HG03457 (cell line): Measurements from ENCODE around the gene HAUS2.
A peak's percentile ranks its signal among the peaks of the same experiment; 100 is the strongest.
"Not testable (repeated sequence)": the region's sequence is repeated elsewhere in the genome, so short reads cannot be mapped to it uniquely, and the experiment has no call there.

Experiments
- ATAC-seq: cut with Tn5 transposase; IDR thresholded peaks from one replicate; pipeline ENCODE4 v1.9.1; 2021; ENCODE audit warnings: moderate number of reproducible peaks; ENCODE audit not compliant: unreplicated experiment

HAUS2 gene

DNA sequence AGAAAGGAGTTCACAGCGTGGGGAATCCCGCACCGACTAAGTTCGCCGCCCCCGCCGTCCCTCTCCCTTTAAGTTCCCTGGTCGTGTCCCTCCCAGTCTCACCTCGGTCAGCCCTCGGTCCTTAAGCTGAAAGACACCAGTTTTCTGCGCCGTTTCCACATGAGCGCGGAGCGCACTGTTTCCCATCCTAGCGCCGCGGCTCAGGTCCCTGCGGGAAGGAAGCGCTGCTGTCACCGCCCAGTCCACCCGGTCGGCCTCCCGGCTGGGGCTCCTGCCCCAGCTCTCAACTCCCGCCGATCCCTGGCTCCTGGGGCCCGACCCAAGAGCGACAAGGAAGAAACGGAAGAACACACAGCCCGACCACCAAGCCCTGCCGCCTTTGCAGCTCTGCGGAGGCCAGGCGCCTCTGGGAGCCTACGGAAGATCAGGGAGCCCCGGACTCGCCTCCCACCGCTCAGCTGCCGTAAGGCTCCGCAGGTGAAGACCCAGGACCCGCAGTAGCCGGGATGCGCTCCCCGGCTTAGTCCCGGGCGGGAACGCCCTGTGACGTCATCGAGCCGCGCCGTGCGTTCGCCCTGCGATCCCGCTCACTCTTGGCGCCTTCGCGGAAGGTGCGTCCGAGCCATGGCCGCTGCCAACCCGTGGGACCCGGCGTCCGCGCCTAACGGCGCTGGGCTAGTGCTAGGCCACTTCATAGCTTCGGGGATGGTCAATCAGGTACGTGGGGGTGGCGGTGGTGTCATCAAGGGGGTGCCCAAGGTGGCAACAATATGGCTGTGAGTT is at the start of gene HAUS2, which contains the start of gene LRRC57:
Gene HAUS2, plus strand, starts transcription at position 590 of the 783 bp plus-strand sequence. Its CDS starts 35 bp downstream, at position 625.
Gene LRRC57, minus strand, starts transcription at position 545 of the 783 bp plus-strand sequence. Its CDS starts 359 bp downstream, at position 186.
- peak; percentile 72 for ATAC-seq

DNA sequence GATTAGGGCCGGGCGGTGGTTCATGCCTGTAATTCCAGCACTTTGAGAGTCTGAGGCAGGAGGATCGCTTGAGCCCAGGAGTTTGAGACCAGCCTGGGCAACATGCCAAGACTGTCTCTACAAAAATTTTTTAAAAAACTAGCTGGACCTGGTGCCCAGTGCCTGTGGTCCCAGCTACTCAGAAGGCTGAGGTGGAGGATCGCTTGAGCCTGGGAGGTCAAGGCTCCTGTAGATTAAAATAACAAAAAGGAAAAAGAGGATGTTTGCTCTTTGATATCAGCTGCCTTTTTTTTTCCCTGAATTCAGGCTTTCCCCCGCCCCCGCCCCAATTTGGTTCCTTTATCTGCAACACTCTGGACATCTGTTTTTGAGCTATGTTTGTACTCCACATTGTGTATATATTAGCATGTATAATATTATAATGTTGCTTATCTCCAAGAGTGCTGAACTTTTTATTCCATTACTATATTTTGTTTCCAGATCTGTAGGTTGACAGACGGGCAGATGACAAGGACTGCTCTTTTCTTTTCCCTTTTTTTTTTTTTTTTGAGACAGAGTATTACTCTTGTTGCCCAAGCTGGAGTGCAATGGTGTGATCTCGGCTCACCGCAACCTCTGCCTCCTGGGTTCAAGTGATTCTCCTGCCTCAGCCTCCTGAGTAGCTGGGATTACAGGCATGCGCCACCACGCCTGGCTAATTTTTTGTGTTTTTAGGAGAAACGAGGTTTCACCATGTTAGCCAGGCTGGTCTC is 48.6 kb upstream of the HAUS2 start:
- ATAC-seq, result no peak

DNA sequence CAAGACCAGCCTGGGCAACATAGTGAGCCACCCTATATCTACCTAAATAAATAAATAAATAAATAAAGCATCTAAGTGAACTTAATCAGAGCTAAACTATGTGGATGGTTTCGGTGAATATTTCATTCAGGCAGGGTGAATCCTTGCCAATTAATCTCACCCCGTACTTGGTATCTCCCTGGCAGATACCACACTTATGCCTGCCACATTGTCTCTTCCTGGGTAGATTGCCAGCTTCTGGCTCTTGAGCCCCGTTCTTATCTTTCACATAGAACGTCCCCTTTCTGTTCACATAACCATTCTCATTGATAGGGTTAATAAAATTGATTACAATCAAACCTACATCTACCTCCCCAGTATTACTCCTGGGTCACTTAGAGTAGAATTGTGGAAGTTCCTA is 46.2 kb upstream of the HAUS2 start:
- no peak for ATAC-seq

DNA sequence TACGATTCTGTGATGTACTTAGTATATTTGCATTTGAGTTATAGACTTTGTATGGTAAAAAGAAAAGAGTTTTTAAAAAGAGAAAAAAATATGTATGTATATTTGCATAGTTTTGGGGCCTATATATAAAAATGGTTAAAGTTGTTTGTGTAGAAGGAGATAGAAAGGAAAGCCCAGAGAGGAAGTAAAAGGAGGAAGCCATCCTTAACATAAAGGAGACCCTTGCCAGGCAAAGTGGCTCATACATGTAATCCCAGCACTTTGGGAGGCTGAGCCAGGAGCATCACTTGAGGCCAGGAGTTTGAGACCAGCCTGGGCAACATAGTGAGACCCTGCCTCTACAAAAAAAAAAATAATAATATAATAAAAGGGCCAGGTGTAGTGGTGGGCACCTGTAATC is 44.8 kb upstream of the HAUS2 start:
- ATAC-seq, result no peak

DNA sequence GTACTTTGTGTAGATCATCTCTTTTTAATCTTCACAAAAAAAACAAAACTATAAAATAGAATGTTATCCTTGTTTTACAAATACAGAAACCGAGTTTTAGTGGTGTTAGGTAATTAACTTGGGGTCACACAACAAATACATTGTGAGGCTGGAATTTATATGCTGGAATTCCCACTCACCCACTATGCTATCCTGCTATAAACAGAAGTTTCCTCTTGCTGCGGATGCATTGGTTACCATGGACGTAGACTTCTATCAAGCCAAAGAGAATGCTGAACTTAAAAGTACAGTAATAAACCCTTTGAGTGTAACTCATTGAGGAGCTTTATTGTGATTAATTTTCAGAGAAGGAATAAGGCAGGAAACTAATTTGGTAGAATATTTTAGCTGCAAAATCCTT is 44.0 kb upstream of the HAUS2 start:
- ATAC-seq, result peak; percentile 14

DNA sequence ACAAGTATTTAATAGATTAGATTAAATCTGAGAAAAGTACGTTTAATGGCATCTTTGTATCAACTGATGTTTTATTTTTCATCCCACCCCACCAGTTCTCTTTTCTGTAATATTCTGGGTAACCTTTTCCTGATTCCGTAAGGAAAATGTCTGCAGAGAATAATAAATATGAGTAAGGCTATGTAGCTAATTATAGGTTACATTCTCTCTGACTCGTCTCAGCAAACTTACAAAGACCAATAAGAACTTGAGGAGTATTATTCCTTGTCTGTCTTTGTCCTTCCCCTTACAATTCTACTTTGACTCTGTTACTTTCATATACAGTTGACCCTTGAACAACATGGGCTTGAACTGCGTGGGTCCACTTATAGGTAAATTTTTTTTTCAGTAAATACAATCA is 41.1 kb upstream of the HAUS2 start:
- ATAC-seq, result no peak

DNA sequence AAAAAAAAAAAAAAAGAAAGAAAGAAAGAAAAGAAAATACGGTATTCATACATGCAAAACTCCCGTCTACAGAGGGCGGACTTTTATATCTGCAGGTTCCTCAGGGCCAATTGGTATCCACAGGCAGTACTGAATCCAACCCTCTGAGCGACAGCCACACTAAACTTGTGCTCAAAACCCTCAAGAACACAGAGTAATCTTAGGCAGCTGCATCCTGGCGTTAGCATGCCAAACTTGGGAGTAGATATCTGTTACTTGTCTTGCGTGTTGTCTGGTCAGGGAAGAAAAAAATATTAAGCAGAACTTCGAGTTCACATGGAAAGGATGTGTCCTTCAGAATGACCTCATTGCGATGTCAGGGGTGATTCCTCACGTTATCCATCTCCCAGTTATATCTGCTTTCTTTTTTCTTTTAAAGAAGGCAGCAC is 40.4 kb upstream of the HAUS2 start:
- no peak for ATAC-seq

DNA sequence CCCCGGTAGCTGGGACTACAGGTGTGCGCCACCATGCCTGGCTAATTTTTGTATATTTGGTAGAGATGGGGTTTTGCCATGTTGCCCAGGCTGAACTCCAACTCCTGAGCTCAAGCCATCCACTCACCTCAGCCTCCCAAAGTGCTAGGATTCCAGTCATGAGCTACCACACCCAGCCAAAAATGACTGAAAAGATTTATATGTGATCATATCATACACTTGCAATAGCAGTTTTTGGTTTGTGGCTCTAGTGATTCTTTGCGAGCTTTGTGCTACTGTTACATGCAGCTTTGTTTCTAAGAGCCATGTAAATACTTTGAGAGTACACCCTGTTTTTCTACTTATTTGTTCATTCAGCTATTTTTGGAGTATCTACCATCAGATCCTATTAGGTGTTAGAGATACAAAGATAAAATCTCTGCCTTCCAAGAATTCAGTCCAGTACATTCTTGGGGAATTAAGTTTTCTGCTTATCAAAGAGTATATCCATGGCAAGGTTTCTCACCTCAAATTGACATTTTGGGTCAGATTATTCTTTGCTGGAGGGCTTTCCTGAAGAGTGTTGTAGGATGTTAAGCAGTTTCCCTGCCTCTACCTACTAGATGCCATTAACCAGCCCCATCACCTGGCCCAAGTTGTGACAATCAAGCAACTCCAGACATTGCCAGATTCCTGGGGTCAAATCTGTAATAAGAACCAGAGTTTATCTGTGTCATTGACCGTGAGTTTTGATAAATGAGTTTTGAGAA is 38.2 kb upstream of the HAUS2 start:
- no peak for ATAC-seq

DNA sequence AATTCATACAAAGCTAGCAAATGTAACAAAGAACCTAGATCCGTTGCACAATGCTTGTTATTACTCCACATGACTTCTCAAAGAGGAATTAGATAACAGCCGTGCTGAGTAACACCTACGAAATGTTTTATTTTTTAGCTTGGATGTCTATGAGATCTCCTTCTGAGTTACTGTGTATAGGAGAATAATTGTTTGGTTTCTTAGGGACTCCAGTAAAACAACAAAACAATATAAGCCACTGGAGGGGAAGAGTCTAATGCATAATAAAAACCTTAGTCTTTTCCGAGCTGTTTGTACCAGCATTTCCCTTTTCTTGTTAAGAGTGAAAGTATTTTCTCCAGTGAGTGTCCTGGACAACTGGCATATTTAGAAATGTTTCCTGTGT is 37.6 kb upstream of the HAUS2 start:
- ATAC-seq, result no peak

DNA sequence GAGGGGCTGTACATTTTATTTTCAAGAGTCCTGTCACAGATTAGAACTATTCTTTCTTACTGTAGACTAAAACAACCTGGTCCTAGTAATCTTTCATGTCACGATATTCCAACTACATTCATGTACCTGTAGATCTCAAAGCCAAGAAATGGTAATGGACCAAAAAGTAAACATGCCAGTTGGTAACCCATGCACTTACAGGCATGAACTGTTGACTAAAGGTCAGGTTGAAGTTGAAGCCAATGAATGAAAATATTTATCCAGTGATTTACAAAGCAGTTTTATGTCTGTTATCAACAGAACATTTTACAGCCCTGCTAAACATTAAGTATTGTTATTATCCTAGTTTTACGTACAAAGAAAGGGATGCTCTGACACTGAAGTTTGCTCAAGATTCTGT is 25.3 kb upstream of the HAUS2 start:
- ATAC-seq, result no peak

DNA sequence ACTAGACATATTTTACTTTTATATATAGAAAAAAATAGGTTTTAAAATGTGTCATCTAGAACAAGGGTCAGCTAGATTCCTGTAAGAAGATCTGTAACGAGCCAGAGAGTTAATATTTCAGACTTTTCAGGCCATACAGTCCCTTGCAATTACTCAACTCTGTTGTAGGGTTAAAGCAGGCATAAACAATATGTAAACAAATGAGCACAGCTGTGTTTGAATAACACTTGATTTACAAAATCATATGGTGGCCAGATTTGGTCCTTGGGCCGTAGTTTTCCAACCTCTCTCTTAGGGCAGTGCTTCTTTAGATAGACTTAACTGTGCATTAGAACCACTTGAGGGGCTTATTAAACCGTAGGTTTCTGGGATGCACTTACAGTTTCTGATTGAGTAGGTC is 19.7 kb upstream of the HAUS2 start:
- no peak for ATAC-seq

DNA sequence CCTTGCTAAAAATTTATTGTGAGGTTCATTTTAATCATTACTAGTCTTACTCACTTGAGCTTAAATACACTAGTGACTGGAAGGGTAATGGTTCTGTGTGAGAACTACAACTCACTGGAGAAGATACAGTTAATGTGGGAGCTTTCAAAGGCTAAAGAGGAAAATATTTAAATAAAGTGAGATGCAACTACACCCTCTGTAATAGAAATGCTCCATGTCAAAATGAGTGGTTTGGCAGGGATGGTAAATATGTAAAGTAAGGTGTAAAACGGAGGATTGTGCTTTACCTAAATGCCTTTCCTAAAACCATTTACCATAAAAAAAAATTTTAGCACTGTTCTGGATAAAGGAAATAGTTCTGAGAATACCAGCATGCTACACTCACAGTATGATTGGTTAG is 15.4 kb upstream of the HAUS2 start:
- ATAC-seq, result no peak

DNA sequence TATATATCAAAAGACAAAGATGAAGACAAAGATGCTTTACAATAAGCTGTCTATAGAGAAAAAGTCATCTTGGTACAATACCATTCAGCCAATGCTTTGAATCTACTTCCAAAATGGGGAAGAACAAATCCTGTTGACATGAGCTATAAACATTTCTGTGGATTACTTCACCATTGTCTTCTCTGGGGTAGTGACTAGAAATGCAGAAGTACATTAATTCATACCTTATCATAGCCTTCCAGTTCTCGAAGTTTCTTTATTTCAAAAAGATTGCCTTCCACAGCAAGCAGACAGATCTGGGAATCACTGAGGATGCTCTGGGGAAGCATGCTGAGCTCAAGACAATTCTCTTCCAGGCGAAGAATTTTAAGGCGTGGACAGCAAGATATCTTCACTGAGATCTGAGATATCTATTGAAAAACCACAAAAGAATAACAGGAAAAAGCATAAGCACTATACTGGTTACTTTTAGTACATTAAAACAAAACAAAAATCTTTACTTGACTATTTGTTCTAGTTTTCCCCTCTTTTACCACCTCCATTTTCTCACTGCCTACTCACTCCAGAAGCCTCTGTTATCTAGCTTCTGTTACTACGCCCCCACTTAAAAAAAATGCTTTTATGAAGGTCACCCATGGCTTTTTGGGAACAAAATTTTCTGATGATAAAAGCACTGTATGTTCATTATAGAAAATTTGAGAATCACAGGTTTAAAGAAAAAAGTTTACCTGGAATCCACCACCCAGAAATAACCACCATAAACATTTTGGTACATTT is 3.6 kb upstream of the HAUS2 start:
- no peak for ATAC-seq

DNA sequence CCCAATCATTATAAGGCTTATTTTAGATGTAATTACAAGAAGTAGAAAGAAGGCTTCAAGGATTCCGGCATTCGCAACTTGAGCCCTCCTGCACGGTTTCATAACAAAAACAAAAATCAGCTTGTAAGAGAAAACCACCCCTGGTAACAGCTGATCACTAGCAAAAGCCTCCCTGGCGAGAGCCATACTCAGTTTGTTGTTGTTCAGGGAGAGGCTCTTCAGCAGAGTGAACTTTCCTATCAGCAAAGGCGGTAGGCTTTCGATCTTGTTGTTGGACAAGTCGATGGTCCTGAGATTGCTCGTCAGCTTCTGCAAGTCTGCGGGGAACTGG is 755 bp upstream of the HAUS2 start:
- ATAC-seq, result no peak

DNA sequence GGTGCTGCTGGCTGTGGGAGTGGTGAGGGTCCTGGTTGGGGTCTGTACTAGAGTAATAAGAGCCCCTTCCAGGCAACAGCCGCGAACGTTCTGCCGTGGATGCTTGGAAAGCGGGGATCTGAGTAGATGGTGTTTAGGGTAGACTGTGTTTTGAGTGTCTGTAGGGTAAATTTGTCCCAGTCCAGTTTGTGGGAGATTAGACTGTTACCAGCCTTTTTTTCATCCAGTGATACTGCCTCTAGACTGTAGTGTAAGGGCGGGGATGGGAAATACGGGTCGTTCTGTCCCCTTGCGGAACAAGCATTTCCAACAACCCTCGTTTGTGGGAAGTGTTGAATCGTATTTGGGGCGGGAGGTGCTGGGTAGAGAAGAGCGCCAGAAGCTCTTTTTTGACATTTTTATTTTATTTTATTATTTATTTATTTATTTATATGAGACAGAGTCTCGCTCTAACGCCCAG is 424 bp downstream of the HAUS2 start:
- ATAC-seq, result peak; percentile 21

DNA sequence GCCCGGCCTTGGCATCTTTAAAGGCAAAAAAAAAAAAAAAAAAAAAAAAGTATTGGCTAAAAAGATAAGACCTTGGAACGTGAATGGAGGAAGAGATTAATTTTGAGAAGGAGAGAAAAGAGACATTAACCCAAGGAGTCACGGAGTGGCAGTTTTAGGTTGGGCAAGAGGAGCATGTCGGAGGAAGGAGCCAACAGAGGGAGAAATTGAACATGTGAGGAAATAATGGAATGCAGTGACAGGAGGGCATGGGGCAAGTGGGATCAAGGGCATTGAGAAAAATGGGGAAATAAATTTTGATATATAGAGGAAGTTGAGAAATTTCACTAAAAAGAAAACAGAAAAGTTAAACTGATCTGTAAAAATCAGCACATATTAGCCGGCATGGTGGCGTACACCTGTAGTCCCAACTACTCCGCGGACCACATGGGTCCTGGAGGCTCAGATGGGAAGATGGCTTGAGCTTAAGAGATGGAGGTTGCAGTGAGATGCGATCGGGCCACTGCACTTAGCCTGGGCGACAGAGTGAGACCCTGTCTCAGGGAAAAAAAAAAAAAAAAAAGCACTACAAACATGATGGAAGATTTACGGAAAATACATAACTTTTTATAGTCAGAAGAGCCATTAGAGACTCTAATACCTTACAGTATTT is 1.2 kb downstream of the HAUS2 start:
- ATAC-seq, result no peak

DNA sequence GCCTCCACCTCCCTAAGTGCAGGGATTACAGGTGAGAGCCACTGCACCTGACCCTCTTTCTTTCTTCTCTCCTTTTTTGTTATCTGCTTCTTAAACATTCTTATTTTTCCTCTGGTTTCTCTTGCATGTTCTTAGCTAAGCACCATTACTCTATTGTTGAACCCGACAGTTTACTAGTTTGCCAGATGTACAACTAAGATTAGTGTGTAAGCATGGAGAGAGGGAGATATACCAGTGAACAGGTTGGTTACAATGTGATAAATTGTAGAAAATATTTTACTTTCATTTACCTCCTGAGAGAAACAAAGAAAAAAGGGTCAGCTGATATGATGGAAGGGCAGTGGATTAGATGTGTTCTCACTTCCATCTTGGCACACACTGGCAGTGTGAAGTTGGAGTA is 4.9 kb downstream of the HAUS2 start:
- ATAC-seq, result no peak

DNA sequence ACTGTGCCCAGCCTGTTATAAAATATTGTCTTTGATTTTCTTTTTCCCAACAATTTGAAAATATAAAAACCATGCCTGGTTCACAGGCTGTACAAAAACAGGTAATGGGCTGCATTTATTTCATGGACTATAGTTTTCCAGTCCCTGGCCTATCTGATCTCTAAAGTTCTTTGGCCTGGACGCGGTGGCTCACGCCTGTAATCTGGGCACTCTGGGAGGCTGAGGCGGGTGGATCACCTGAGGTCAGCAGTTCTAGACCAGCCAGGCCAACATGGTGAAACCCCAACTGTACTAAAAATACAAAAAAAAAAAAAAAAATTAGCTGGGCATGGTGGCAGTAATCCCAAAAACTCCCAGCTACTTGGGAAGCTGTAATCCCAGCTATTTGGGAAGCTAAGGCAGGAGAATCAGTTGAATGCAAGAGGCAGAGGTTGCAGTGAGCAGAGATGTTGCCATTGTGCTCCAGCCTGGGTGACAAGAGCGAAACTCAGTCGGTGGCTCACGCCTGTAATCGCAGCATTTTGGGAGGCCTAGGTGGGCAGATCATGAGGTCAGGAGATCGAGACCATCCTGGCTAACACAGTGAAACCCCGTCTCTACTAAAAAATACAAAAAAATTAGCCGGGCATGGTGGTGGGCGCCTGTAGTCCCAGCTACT is 8.0 kb downstream of the HAUS2 start:
- ATAC-seq, result not testable (repeated sequence)

DNA sequence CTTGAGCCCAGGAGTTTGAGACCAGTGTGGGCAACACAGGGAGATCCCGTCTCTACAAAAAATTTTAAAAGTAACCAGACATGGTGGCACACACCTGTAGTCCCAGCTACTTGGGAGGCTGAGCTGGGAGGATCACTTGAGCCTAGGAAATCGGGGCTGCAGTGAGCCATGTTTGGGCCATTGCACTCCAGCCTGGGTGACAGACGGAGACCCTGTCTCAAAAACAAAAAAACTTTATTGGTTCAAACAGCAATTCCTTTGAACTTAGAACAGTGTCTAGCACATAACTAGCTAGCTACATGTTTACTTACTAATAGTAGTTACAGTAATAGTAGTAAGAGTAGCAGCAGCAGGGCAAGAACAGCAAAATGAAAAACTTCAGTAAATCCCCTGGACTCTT is 10.1 kb downstream of the HAUS2 start:
- no peak for ATAC-seq
